Measurements from ENCODE around the gene TWIST1.

TWIST1 gene

GRCh38 chr7:19113855-19114550 is 3.4 kb downstream of the TWIST1 start:
- DNase-seq (ENCODE audit: low read depth in 2 of 2) = no peak

- DNase-seq (ENCODE audit: low read depth in 2 of 2) = no peak
Measured at GRCh38 chr7:19113002-19113350, 4.5 kb downstream of the TWIST1 start.

- no peak for DNase-seq (ENCODE audit: low read depth in 2 of 2)
Measured at GRCh38 chr7:19112274-19113001, 5.0 kb downstream of the TWIST1 start.

- DNase-seq (ENCODE audit: low read depth in 2 of 2) = no peak
Measured at GRCh38 chr7:19111474-19112273, 5.8 kb downstream of the TWIST1 start.

- DNase-seq (ENCODE audit: low read depth in 2 of 2) = no peak
Measured at GRCh38 chr7:19110776-19111175, 6.7 kb downstream of the TWIST1 start.

- DNase-seq (ENCODE audit: low read depth in 2 of 2) = no peak
Measured at GRCh38 chr7:19110026-19110730, 7.3 kb downstream of the TWIST1 start.

GRCh38 chr7:19109000-19109946 is 8.2 kb downstream of the TWIST1 start:
- no peak for DNase-seq (ENCODE audit: low read depth in 2 of 2)

- no peak for DNase-seq (ENCODE audit: low read depth in 2 of 2)
Measured at GRCh38 chr7:19107356-19108146, 9.9 kb downstream of the TWIST1 start.

- no peak for DNase-seq (ENCODE audit: low read depth in 2 of 2)
Measured at GRCh38 chr7:19107081-19107355, 10.4 kb downstream of the TWIST1 start.

GRCh38 chr7:19106241-19107080 is 11.0 kb downstream of the TWIST1 start:
- no peak for DNase-seq (ENCODE audit: low read depth in 2 of 2)

- no peak for DNase-seq (ENCODE audit: low read depth in 2 of 2)
Measured at GRCh38 chr7:19105546-19105945, 11.9 kb downstream of the TWIST1 start.

GRCh38 chr7:19104811-19105210 is 12.6 kb downstream of the TWIST1 start:
- no peak for DNase-seq (ENCODE audit: low read depth in 2 of 2)

- DNase-seq (ENCODE audit: low read depth in 2 of 2) = no peak
Measured at GRCh38 chr7:19102884-19103283, 14.6 kb downstream of the TWIST1 start.

- no peak for DNase-seq (ENCODE audit: low read depth in 2 of 2)
Measured at GRCh38 chr7:19101909-19102308, 15.5 kb downstream of the TWIST1 start.

GRCh38 chr7:19101472-19101871 is 16.0 kb downstream of the TWIST1 start:
- no peak for DNase-seq (ENCODE audit: low read depth in 2 of 2)

- no peak for DNase-seq (ENCODE audit: low read depth in 2 of 2)
Measured at GRCh38 chr7:19099924-19100323, 17.5 kb downstream of the TWIST1 start.

GRCh38 chr7:19099194-19099593 is 18.2 kb downstream of the TWIST1 start:
- DNase-seq (ENCODE audit: low read depth in 2 of 2) = no peak

- no peak for DNase-seq (ENCODE audit: low read depth in 2 of 2)
Measured at GRCh38 chr7:19098510-19098909, 18.9 kb downstream of the TWIST1 start.

Data from stimulated activated CD8-positive, alpha-beta memory T cell treated with anti-CD3 and anti-CD28 coated beads, Interleukin-2, amount 100 ng/mL, for 48 hours (primary cell).